IMR-90 (cell line): ENCODE measurements around the gene RGS9. TPM values are rescaled to one million over a fixed set of nuclear protein-coding genes. Genes with fewer than 3 reads are reported as not detected.

Source experiments
- ATAC-seq: fragments of 200-7000 bp; cut with Tn5 transposase; 2 replicates; pipeline ENCODE4 v1.9.1; 2020; ENCODE audit warnings: low read depth, mild to moderate bottlenecking, moderate library complexity
- BruUV-seq: library from RNA; stranded (reverse); fragments of 400-500 nt; replicated peaks from 2 replicates; lab custom pipeline; 2021; lab: Mats Ljungman, UMichigan
- CTCF ChIA-PET: fragments of 300-600 bp; formaldehyde crosslinking; extraction: SDS; loops from one replicate; lab custom pipeline; 2021; ENCODE audit warnings: antibody characterized with exemption; lab: Yijun Ruan, JAX
- POLR2A ChIA-PET: fragments of 300-600 bp; sonication (Branson Sonifier 250); formaldehyde crosslinking; loops from one replicate; lab custom pipeline; 2022; ENCODE audit warnings: antibody characterized with exemption; ENCODE audit not compliant: unreplicated experiment; lab: Charles Lee
- DNase-seq: peaks from one replicate; pipeline ENCODE4 v3.0.0; 2013
- H2AFZ ChIP-seq: replicated peaks from 2 replicates; pipeline ENCODE3; 2013; ENCODE audit warnings: low read length, mild to moderate bottlenecking; ENCODE audit not compliant: poor library complexity
- H2AK5ac ChIP-seq: 2 replicates; pipeline ENCODE4 v1.6.1; 2013; ENCODE audit warnings: low read depth, low read length, inconsistent platforms
- H2AK9ac ChIP-seq: replicated peaks from 2 replicates; pipeline ENCODE3; 2013; ENCODE audit warnings: mild to moderate bottlenecking, low read depth, low read length, moderate library complexity; ENCODE audit not compliant: poor library complexity
- H2BK120ac ChIP-seq: 2 replicates; pipeline ENCODE4 v1.6.1; 2013; ENCODE audit warnings: low read depth, low read length, inconsistent platforms
- H2BK15ac ChIP-seq: 3 replicates; pipeline ENCODE4 v1.6.1; 2013; ENCODE audit warnings: low read depth, low read length, inconsistent platforms
- H2BK20ac ChIP-seq: 2 replicates; pipeline ENCODE4 v1.6.1; 2013; ENCODE audit warnings: low read depth, mild to moderate bottlenecking, inconsistent platforms, low read length, moderate library complexity
- H2BK5ac ChIP-seq: 2 replicates; pipeline ENCODE4 v1.6.1; 2013; ENCODE audit warnings: mild to moderate bottlenecking, low read depth, low read length, inconsistent platforms; ENCODE audit not compliant: poor library complexity, severe bottlenecking
- H3K14ac ChIP-seq: replicated peaks from 2 replicates; pipeline ENCODE4 v1.6.1; 2013; ENCODE audit warnings: low read depth, low read length, inconsistent platforms
- H3K18ac ChIP-seq: 2 replicates; pipeline ENCODE4 v1.6.1; 2013; ENCODE audit warnings: low read depth, low read length, control low read depth
- H3K23ac ChIP-seq: 2 replicates; pipeline ENCODE4 v1.6.1; 2013; ENCODE audit warnings: low read depth, low read length, inconsistent platforms
- H3K27ac ChIP-seq: 2 replicates; pipeline ENCODE4 v1.5.1; 2013; ENCODE audit warnings: mild to moderate bottlenecking, control low read depth, low read length; ENCODE audit not compliant: insufficient read depth
- H3K27me3 ChIP-seq: 2 replicates; pipeline ENCODE4 v1.6.1; 2013; ENCODE audit warnings: low read length; ENCODE audit not compliant: control insufficient read depth, insufficient read depth
- H3K36me3 ChIP-seq: 2 replicates; pipeline ENCODE4 v1.6.1; 2013; ENCODE audit warnings: low read length, mixed read lengths; ENCODE audit not compliant: control insufficient read depth, insufficient read depth
- H3K4ac ChIP-seq: 2 replicates; pipeline ENCODE4 v1.6.1; 2013; ENCODE audit warnings: low read depth, low read length, inconsistent platforms
- H3K4me1 ChIP-seq: 2 replicates; pipeline ENCODE4 v1.6.1; 2013; ENCODE audit warnings: low read length, mixed read lengths; ENCODE audit not compliant: control insufficient read depth, insufficient read depth
- H3K4me2 ChIP-seq: 2 replicates; pipeline ENCODE4 v1.6.1; 2013; ENCODE audit warnings: low read depth, mild to moderate bottlenecking, control low read depth, low read length, moderate library complexity
- H3K4me3 ChIP-seq: 2 replicates; pipeline ENCODE4 v1.5.1; 2013; ENCODE audit warnings: low read depth, mild to moderate bottlenecking, control low read depth, low read length, moderate library complexity; ENCODE audit not compliant: insufficient read depth
- H3K56ac ChIP-seq: 2 replicates; pipeline ENCODE4 v1.6.1; 2013; ENCODE audit warnings: low read length, inconsistent platforms; ENCODE audit not compliant: insufficient read depth; ENCODE audit errors: extremely low read depth
- H3K79me1 ChIP-seq, 2 experiments: 2 replicates each; pipeline ENCODE4 v1.6.1; 2013; ENCODE audit warnings: low read length in 2 of 2, inconsistent platforms in 1 of 2, low read depth in 1 of 2
- H3K9ac ChIP-seq: 2 replicates; pipeline ENCODE4 v1.6.1; 2013; ENCODE audit warnings: low read depth, low read length, control low read depth
- H3K9me1 ChIP-seq: 2 replicates; pipeline ENCODE4 v1.6.1; 2013; ENCODE audit warnings: low read length, inconsistent platforms; ENCODE audit not compliant: insufficient read depth
- H3K9me3 ChIP-seq: 2 replicates; pipeline ENCODE4 v1.6.1; 2013; ENCODE audit warnings: low read length; ENCODE audit not compliant: control insufficient read depth, insufficient read depth
- H4K20me1 ChIP-seq: 2 replicates; pipeline ENCODE4 v1.6.1; 2013; ENCODE audit warnings: low read length, inconsistent platforms; ENCODE audit not compliant: insufficient read depth
- H4K5ac ChIP-seq: 2 replicates; pipeline ENCODE4 v1.6.1; 2013; ENCODE audit warnings: mild to moderate bottlenecking, low read depth, low read length, control low read depth
- H4K8ac ChIP-seq, 2 experiments: 2 replicates each; pipeline ENCODE4 v1.6.1; 2013; ENCODE audit warnings: low read depth in 2 of 2, low read length in 2 of 2, control low read depth in 1 of 2, inconsistent platforms in 1 of 2
- H4K91ac ChIP-seq: 2 replicates; pipeline ENCODE4 v1.6.1; 2013; ENCODE audit warnings: low read depth, low read length, inconsistent platforms; ENCODE audit not compliant: insufficient read depth
- BHLHE40 ChIP-seq: fragments of 150-350 bp; IDR thresholded peaks from 2 replicates; pipeline ENCODE4 v1.6.1; 2016; ENCODE audit warnings: mild to moderate bottlenecking, low read depth, low read length
- CHD1 ChIP-seq: IDR thresholded peaks from 2 replicates; pipeline ENCODE4 v1.6.1; 2012; ENCODE audit warnings: low read depth, low read length, improper control_type of control experiment
- SMC3 ChIP-seq: fragments of 150-350 bp; IDR thresholded peaks from 2 replicates; pipeline ENCODE4 v1.6.1; 2016; ENCODE audit warnings: low read depth, mild to moderate bottlenecking, antibody characterized with exemption, low read length, moderate library complexity
- WGBS, 2 experiments: methylation state at CpG; one replicate each; pipeline versions ENCODE4 v1.1.5 to v1.1.7; 2013; ENCODE audit warnings: missing lambda C conversion rate in 2 of 2; ENCODE audit not compliant: insufficient read length in 1 of 2; ENCODE audit errors: extremely low coverage in 2 of 2; 5-methylcytosine and 5-hydroxymethylcytosine counted together
- dilution Hi-C: fragments of 300-500 bp; cut with HindIII; formaldehyde crosslinking; loops from one replicate; pipeline ENCODE4 v1.14.3; 2018; ENCODE audit warnings: low sequenced_read_pairs; ENCODE audit not compliant: unreplicated experiment
- in situ Hi-C: fragments of 300-500 bp; cut with MboI; formaldehyde crosslinking; loops from 3 replicates; pipeline ENCODE4 v1.14.3; 2019; ENCODE audit warnings: low sequenced_read_pairs, inconsistent platforms, mixed read lengths
- intact Hi-C: fragments of 100-400 bp; cut with micrococcal nuclease; formaldehyde crosslinking; loops from 2 replicates; pipeline ENCODE4 v1.10.0; 2022
- polyA plus RNA-seq, 3 experiments: library from polyadenylated mRNA; depleted of rRNA; stranded (reverse); fragments of >200 nt; gene quantifications; 2 replicates each; pipeline ENCODE4 v1.2.3, GENCODE V29; 2012; ENCODE audit warnings: low replicate concordance in 1 of 3
- total RNA-seq: library from RNA; depleted of rRNA; stranded (reverse); fragments of >200 nt; gene quantifications from 2 replicates; pipeline ENCODE4 v1.2.3, GENCODE V29; 2012

RGS9 gene
- total and polyA plus RNA-seq, 2 of the 4 experiments (the other 2 are of a cell fraction), result 0.90 to 1.1 TPM

DNA sequence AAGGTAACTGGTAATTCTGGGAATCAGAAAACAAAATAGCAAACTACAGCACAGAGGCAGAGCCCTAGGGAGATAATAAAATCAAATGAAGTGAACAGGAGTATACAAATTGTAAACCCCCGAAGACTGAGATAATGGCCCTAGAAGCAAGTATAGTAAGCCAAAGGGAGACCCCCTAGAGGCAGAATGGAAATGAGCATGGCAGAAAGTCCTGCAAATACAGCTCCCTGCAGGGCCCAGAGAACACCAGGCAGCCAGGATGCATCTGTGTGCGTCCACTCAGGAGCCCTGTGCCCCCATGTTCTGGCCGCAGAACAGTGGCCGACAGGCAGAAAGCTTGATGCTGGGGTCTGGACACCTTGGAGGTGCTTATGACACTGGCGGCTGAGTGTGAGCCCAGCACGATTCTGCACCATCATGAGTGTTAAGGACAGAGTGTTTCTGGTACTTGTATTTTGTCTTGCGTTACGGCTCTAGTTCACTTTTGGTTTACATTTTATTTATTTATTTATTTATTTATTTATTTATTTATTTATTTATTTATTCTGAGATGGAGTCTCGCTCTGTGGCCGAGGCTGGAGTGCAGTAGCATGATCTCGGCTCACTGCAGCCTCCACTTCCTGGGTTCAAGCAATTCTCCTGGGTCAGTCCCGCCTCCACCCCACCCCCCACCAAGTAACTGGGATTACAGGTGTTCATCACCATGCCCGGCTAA, 48.7 kb downstream of the RGS9 start (continued):
- TF ChIP-seq SMC3, result no peak

- ATAC-seq, result peak; percentile 67
These were observed 53.4 kb downstream of the RGS9 start for GRCh38 chr17:65190467-65191097.

More at GRCh38 chr17:65190467-65191097, 53.4 kb downstream of the RGS9 start:
- Histone ChIP-seq H3K36me3 (no peaks in the 10 kb centered on the region), H4K20me1 (no peaks in the 10 kb centered on the region), H2AK9ac (peak overlapping the region; percentile 89), H2AK5ac (peak overlapping the region; percentile 86), H4K8ac (peak overlapping the region; percentile 47 to 88; a peak in 3 of 4 replicates), H3K27ac (no peak overlapping the region), H3K56ac (peak overlapping the region; percentile 8), H3K18ac (peak overlapping the region; percentile 74; the same call in 1 of the 2 replicates), H2BK20ac (peak overlapping the region; percentile 93), H3K4me2 (peak overlapping the region; percentile 52; the same call in 1 of the 2 replicates), H3K4me1 (peaks cover 11% of the 10 kb centered on the region; the same call in 1 of the 2 replicates), H3K9me1 (peaks cover 17% of the 10 kb centered on the region), H3K27me3 (no peaks in the 10 kb centered on the region), H3K4me3 (no peak overlapping the region), H2AFZ (no peak overlapping the region), H3K23ac (peak overlapping the region; percentile 75; the same call in 1 of the 2 replicates), H3K79me1 (no peaks in the 10 kb centered on the region; a peak in 1 of 4 replicates), H2BK5ac (peak overlapping the region; percentile 89), H2BK15ac (peak overlapping the region; percentile 83; the same call in 2 of the 3 replicates), H3K14ac (peak overlapping the region; percentile 70), H2BK120ac (peak overlapping the region; percentile 91), H3K9me3 (no peaks in the 10 kb centered on the region), H3K9ac (no peak overlapping the region), H4K5ac (peak overlapping the region; percentile 51; the same call in 1 of the 2 replicates), H4K91ac (peak overlapping the region; percentile 76), H3K4ac (peak overlapping the region; percentile 87)
- no TSS peak for BruUV-seq
- intact Hi-C loops, result loop anchor here (10.0 kb wide), 2 partner anchors 166 to 416 kb away; no protein-coding TSS in a partner anchor
- in situ Hi-C loops, result no loop called here
- 8% methylated on average over 2 of the region's 6 CpGs; no CpG with 5 or more reads in 1 of the 2 experiments for WGBS, 2 experiments
- peak; percentile 89 for DNase-seq
- TF ChIP-seq CHD1 (no peak), BHLHE40 (0 out of 2 replicates have a peak, but pooled peaks have one; percentile 42)
- dilution Hi-C loops, result no loop called here
- CTCF ChIA-PET, result interaction anchor here (1.0 kb wide), 1 partner anchor 17 kb away, joined by 3 read pairs; no protein-coding TSS in a partner anchor
- POLR2A ChIA-PET, result no interaction called here
